Activated CD4-positive, alpha-beta memory T cell treated with anti-CD3 and anti-CD28 coated beads for 36 hours (primary cell): Measurements from ENCODE around the gene UQCRH. TPM values are rescaled to one million over a fixed set of nuclear protein-coding genes. Genes with fewer than 3 reads are reported as not detected.
"Not testable (repeated sequence)": the region's sequence is repeated elsewhere in the genome, so short reads cannot be mapped to it uniquely, and the experiment has no call there.

Source experiments
- CTCF ChIA-PET: fragments of 350-600 bp; sonication (Branson Sonifier 250); formaldehyde crosslinking; loops from one replicate; lab custom pipeline; 2021; ENCODE audit warnings: antibody characterized with exemption, inconsistent platforms; lab: Charles Lee
- POLR2A ChIA-PET: fragments of 350-600 bp; sonication (Branson Sonifier 250); formaldehyde crosslinking; loops from one replicate; lab custom pipeline; 2021; ENCODE audit warnings: antibody characterized with exemption; lab: Charles Lee
- DNase-seq: peaks from one replicate; pipeline ENCODE4 v3.0.0-alpha.2; 2020
- H3K27ac Mint-ChIP-seq: one replicate; pipeline ENCODE4 v1.8.0; 2021; ENCODE audit warnings: mixed read lengths
- H3K27me3 Mint-ChIP-seq: one replicate; pipeline ENCODE4 v1.8.0; 2021; ENCODE audit warnings: mixed read lengths
- H3K36me3 Mint-ChIP-seq: one replicate; pipeline ENCODE4 v1.8.0; 2021; ENCODE audit warnings: mixed read lengths
- H3K4me1 Mint-ChIP-seq: one replicate; pipeline ENCODE4 v1.8.0; 2021; ENCODE audit warnings: low read depth, mixed read lengths
- H3K4me3 Mint-ChIP-seq: one replicate; pipeline ENCODE4 v1.8.0; 2021; ENCODE audit warnings: mild to moderate bottlenecking, mixed read lengths
- H3K9me3 Mint-ChIP-seq: one replicate; pipeline ENCODE4 v1.8.0; 2021; ENCODE audit warnings: mixed read lengths
- intact Hi-C: fragments of 100-400 bp; cut with micrococcal nuclease; formaldehyde crosslinking; loops from one replicate; pipeline ENCODE4 v1.15.1; 2023
- total RNA-seq, 2 experiments: library from RNA; stranded (reverse); gene quantifications; one replicate each; pipeline ENCODE4 v1.2.3, GENCODE V29; 2021

Gene UQCRH
- total RNA-seq, 2 experiments from 2014 or later, result 351 to 353 TPM

GRCh38 chr1:46362158-46362557 is 58.7 kb downstream of the UQCRH start:
- intact Hi-C loops, result no loop called here
- Mint-ChIP-seq H3K36me3 (peaks cover 31% of the 10 kb centered on the region), H3K27ac (no peak overlapping the region), H3K4me1 (no peaks in the 10 kb centered on the region), H3K9me3 (no peaks in the 10 kb centered on the region), H3K27me3 (no peaks in the 10 kb centered on the region), H3K4me3 (no peak overlapping the region)
- CTCF ChIA-PET, result interaction anchor here (1.1 kb wide), 1 partner anchor 14 kb away, joined by 6 read pairs; no protein-coding TSS in a partner anchor
- DNase-seq, result no peak
- POLR2A ChIA-PET, result no interaction called here

- intact Hi-C loops, result no loop called here
- DNase-seq, result no peak
- H3K36me3 Mint-ChIP-seq, result peaks cover 30% of the 10 kb centered on the region
- ChIA-PET CTCF (no interaction called here), POLR2A (no interaction called here)
- H3K4me3 Mint-ChIP-seq, result no peak overlapping the region
- H3K4me1 Mint-ChIP-seq, result no peaks in the 10 kb centered on the region
- no peaks in the 10 kb centered on the region for H3K27me3 Mint-ChIP-seq
- H3K27ac Mint-ChIP-seq, result no peak overlapping the region
- H3K9me3 Mint-ChIP-seq, result no peaks in the 10 kb centered on the region
Observed at GRCh38 chr1:46363121-46363520, 59.6 kb downstream of the UQCRH start.

DNA sequence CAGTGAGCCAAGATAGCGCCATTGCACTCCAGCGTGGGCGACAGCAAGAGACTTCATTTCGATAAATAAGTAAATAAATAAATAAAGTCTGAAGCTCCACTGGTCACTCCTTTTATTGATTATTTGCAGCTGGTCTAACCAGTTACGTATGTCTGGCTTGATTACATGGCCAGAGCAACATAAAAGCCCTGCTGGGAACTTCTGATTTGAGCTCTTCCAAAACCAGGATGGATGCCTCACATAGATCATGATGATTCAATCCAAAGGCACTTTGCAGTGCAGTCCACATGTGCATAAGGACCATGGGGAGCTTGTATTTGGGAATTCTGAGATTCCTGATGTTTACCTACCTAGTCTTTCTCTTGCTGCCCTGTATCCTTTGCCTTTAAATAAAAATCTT is 61.1 kb downstream of the UQCRH start:
- ChIA-PET POLR2A (interaction anchor here (0.6 kb wide), 1 partner anchor 12 kb away, joined by 4 read pairs; no protein-coding TSS in a partner anchor), CTCF (no interaction called here)
- intact Hi-C loops, result no loop called here
- H3K4me1 Mint-ChIP-seq, result peaks cover 3% of the 10 kb centered on the region
- H3K36me3 Mint-ChIP-seq, result peaks cover 30% of the 10 kb centered on the region
- no peaks in the 10 kb centered on the region for H3K9me3 Mint-ChIP-seq
- H3K27ac Mint-ChIP-seq, result no peak overlapping the region
- DNase-seq, result no peak
- no peak overlapping the region for H3K4me3 Mint-ChIP-seq
- no peaks in the 10 kb centered on the region for H3K27me3 Mint-ChIP-seq

DNA sequence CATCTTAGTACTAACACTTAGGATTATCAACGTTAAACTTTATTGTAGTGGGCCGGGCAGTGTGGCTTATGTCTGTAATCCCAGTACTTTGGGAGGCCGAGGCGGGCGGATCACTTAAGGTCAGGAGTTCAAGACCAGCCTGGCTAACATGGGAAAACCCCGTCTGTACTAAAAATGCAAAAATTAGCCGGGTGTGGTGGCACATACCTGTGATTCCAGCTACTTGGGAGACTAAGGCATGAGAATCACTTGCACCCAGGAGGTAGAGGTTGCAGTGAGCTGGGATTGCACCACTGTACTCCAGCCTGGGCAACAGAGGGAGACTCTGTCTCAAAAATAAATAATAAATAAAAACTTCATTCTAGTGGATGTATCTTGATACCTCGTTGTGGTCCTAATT is 62.3 kb downstream of the UQCRH start:
- intact Hi-C loops, H3K27me3 Mint-ChIP-seq, DNase-seq, POLR2A ChIA-PET, H3K4me3 Mint-ChIP-seq, H3K4me1 Mint-ChIP-seq, CTCF ChIA-PET, H3K9me3 Mint-ChIP-seq, H3K27ac Mint-ChIP-seq: not testable (repeated sequence)
- peaks cover 31% of the 10 kb centered on the region for H3K36me3 Mint-ChIP-seq

Other genes starting within 250 kb of the UQCRH start
- gene PIK3R3, start 171.1 kb upstream of the UQCRH start, total RNA-seq, result under 1 TPM; 0.65 to 0.83 TPM
- under 1 TPM; 0.53 to 0.83 TPM for gene TSPAN1, start 128.6 kb upstream of the UQCRH start, total RNA-seq
- not detected for gene P3R3URF, start 127.2 kb upstream of the UQCRH start, total RNA-seq
- gene POMGNT1, start 105.3 kb upstream of the UQCRH start, total RNA-seq, result 10 to 100 TPM; 43.6 to 44.1 TPM
- under 1 TPM; 0.21 to 0.27 TPM for gene LURAP1, start 100.4 kb upstream of the UQCRH start, total RNA-seq
- 10 to 100 TPM; 64.9 to 65.0 TPM for gene RAD54L, start 55.9 kb upstream of the UQCRH start, total RNA-seq
- gene LRRC41, start 82 bp upstream of the UQCRH start, total RNA-seq, result 10 to 100 TPM; 31.4 to 34.6 TPM
- 10 to 100 TPM; 29.1 to 29.9 TPM for gene NSUN4, start 37.1 kb downstream of the UQCRH start, total RNA-seq
- gene FAAH, start 90.6 kb downstream of the UQCRH start, total RNA-seq, result 1 to 10 TPM; 4.4 to 5.3 TPM
- under 1 TPM; 0.10 to 0.12 TPM for gene DMBX1, start 186.1 kb downstream of the UQCRH start, total RNA-seq
- not detected for gene KNCN, start 247.9 kb downstream of the UQCRH start, total RNA-seq